Testis (tissue), 3 donors: ENCODE results near the gene SLC35E1. TPM values are rescaled to one million over a fixed set of nuclear protein-coding genes. Genes with fewer than 3 reads are reported as not detected.

Source experiments
- DNase-seq: peaks from one replicate; pipeline ENCODE4 v3.0.0-alpha.2; 2019
- H3K27ac ChIP-seq, 2 donors: fragments of 200-600 bp; sonication (generic); one replicate each; pipeline ENCODE4 v1.5.1; 2019
- H3K27me3 ChIP-seq: fragments of 200-600 bp; sonication (generic); one replicate; pipeline ENCODE4 v1.5.1; 2019
- H3K36me3 ChIP-seq: fragments of 200-600 bp; sonication (generic); one replicate; pipeline ENCODE4 v1.5.1; 2017; ENCODE audit warnings: low read depth; ENCODE audit errors: missing control alignments
- H3K4me1 ChIP-seq: fragments of 200-600 bp; sonication (generic); one replicate; pipeline ENCODE4 v1.5.1; 2019
- H3K4me3 ChIP-seq, 2 donors: fragments of 200-600 bp; sonication (generic); one replicate each; pipeline ENCODE4 v1.5.1; 2017 to 2019
- H3K9me3 ChIP-seq: fragments of 200-600 bp; sonication (generic); one replicate; pipeline ENCODE4 v1.5.1; 2017
- POLR2A ChIP-seq: fragments of 450-650 bp; IDR thresholded peaks from one replicate; pipeline ENCODE4 v1.6.1; 2017; ENCODE audit warnings: antibody characterized with exemption, mild to moderate bottlenecking, moderate library complexity
- WGBS, 2 donors: methylation state at CpG; one replicate each; pipeline ENCODE4 v1.1.5; 2018; 5-methylcytosine and 5-hydroxymethylcytosine counted together
- intact Hi-C: fragments of 100-400 bp; cut with DNase I; formaldehyde crosslinking; loops from one replicate; pipeline ENCODE4 v1.15.1; 2023; ENCODE audit warnings: low total_unique reads
- polyA plus RNA-seq: library from polyadenylated mRNA; stranded (reverse); fragments of 350-450 nt; fragmentation: Illumina TruSeq; extraction: RNeasy Lipid Tissue Mini Kit (QIAGEN cat#74804); gene quantifications from one replicate; pipeline ENCODE4 v1.2.3, GENCODE V29; 2014; ENCODE audit warnings: low read depth, low replicate concordance; ENCODE audit not compliant: insufficient read depth
- total RNA-seq, 2 donors: library from RNA; depleted of rRNA; stranded (reverse); fragments of >200 nt; gene quantifications; one replicate each; pipeline ENCODE4 v1.2.3, GENCODE V29; 2016
- TF ChIP-seq, protein P1 (sequence below), 3 experiments: fragments of 450-650 bp in 2 of 3; fragments of 200-600 bp in 1 of 3; sonication (generic) in 1 of 3; IDR thresholded peaks; one replicate each; pipeline ENCODE4 v1.5.1; 2016 to 2019; ENCODE audit warnings: antibody characterized with exemption in 3 of 3, mild to moderate bottlenecking in 2 of 3, moderate library complexity in 1 of 3

SLC35E1 gene
- total and polyA plus RNA-seq, 3 donors from 2014 or later = 20.3 to 56.3 (median 54.0) TPM

DNA sequence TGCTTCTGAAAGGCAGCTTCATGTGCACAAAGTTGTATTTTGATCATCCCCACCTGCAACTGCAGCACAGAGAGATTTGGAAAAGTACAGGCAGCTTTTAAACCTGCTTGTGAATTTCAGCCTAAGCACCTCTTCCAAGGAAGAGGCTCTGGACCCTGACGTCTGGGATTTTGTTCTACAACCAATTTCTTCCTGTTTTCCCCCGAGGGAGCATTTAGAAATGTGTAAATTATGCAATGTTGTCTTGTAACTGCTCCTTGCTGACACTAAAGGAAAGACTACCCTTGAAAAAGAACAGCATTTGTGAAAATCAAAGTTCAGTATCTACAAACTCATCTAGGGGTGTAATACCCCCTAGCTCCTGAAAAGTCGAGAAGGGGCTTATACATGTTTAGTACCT is 40.4 kb upstream of the SLC35E1 start:
- 41 to 48% methylated on average over 3 of the region's 3 CpGs for WGBS, 2 donors
- H3K27me3 ChIP-seq = no peaks in the 10 kb centered on the region
- no peak for DNase-seq
- no peak for TF ChIP-seq POLR2A
- TF ChIP-seq, protein P1, sequence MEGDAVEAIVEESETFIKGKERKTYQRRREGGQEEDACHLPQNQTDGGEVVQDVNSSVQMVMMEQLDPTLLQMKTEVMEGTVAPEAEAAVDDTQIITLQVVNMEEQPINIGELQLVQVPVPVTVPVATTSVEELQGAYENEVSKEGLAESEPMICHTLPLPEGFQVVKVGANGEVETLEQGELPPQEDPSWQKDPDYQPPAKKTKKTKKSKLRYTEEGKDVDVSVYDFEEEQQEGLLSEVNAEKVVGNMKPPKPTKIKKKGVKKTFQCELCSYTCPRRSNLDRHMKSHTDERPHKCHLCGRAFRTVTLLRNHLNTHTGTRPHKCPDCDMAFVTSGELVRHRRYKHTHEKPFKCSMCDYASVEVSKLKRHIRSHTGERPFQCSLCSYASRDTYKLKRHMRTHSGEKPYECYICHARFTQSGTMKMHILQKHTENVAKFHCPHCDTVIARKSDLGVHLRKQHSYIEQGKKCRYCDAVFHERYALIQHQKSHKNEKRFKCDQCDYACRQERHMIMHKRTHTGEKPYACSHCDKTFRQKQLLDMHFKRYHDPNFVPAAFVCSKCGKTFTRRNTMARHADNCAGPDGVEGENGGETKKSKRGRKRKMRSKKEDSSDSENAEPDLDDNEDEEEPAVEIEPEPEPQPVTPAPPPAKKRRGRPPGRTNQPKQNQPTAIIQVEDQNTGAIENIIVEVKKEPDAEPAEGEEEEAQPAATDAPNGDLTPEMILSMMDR (IDR thresholded peaks at IDR 0.05) = no peak
- H3K27ac ChIP-seq = peak overlapping the region in 1 of 2 donors; percentile 33
- peaks cover 33% of the 10 kb centered on the region for H3K4me1 ChIP-seq
- intact Hi-C loops = no loop called here
- H3K36me3 ChIP-seq = no peaks in the 10 kb centered on the region
- H3K4me3 ChIP-seq = no peak overlapping the region
- H3K9me3 ChIP-seq = no peaks in the 10 kb centered on the region

DNA sequence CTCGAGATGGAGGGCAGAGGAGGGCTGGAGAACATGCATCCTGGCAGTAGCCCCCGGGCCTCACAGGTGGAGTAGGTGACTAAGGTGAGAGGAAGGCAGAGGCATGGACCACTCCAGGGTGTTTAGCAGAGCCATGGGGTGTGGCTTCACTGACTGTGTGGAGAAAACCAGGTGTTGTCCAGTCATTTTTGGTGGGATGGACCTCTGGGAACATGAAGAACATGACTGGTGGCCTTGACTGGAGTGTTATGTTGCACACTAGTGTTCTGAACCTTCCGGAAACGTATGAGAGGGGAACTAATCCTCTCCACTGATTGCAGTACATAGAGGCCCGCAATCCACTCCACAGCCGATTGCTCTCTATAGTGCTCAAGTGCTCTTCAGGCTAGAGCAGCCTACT is 38.9 kb upstream of the SLC35E1 start:
- peaks cover 36% of the 10 kb centered on the region for H3K4me1 ChIP-seq
- intact Hi-C loops = no loop called here
- no peak for TF ChIP-seq POLR2A
- no peaks in the 10 kb centered on the region for H3K36me3 ChIP-seq
- no peak for DNase-seq
- H3K9me3 ChIP-seq = no peaks in the 10 kb centered on the region
- no peaks in the 10 kb centered on the region for H3K27me3 ChIP-seq
- no peak overlapping the region for H3K4me3 ChIP-seq
- WGBS, 2 donors = 81 to 96% methylated on average over 6 of the region's 6 CpGs
- peak overlapping the region in 1 of 2 donors; percentile 23 for H3K27ac ChIP-seq

DNA sequence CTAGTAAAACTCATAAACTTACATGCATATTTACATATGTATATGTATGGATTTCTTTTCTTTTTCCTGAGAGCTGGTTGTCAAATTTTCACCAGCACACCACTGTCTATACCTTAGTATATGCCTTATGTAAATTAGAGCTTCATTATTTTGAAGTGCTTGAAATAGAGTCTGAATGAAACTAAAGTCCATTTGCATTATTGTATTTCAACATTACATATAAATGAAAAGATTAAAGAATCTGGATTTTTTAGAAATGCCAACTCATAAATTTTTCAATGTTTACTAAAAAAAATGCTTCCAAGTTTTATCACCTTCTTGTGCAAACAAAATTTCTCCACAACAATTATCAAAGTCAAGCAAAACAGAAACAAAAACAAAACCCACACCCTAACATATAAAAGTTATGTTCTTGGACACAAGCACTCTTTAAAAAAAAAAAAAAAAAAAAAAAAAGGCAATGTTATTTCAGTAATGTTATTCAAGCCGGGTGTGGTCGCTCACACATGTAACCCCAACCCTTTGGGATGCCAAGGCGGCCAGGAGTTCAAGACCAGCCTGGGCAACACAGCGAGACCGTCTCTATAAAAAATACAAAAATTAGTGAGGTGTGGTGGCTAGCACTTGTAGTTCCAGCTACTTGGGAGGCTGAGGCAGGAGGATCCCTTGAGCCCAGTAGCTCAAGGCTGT is 37.4 kb upstream of the SLC35E1 start:
- TF ChIP-seq, protein P1 (IDR thresholded peaks at IDR 0.05) = no peak
- TF ChIP-seq POLR2A = no peak
- 63 to 80% methylated on average over 5 of the region's 5 CpGs for WGBS, 2 donors
- no peak for DNase-seq
- no peaks in the 10 kb centered on the region for H3K27me3 ChIP-seq
- H3K36me3 ChIP-seq = no peaks in the 10 kb centered on the region
- H3K9me3 ChIP-seq = no peaks in the 10 kb centered on the region
- intact Hi-C loops = no loop called here
- H3K27ac ChIP-seq = no peak overlapping the region
- peaks cover 44% of the 10 kb centered on the region for H3K4me1 ChIP-seq
- no peak overlapping the region for H3K4me3 ChIP-seq

DNA sequence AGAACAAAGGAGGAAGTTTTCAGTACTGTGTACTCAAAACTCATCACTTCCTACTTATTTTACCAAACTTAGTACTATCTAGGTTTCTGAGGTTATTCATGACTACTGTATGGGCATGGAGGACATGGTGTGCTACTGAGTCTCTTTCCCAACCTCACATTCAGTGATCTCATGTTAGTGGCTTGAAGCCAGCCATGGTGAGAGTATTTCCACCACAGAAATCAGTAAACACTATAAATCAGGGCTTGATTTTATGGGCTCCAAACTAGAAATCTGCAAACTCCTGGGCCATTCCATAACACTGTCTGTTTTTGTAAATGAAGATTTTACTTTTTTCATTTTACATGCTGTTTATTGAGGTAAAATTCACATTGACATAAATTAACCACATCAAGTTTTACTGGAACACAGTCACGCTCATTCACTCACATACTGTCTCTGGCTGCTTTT is 36.1 kb upstream of the SLC35E1 start:
- Histone ChIP-seq H3K36me3 (no peaks in the 10 kb centered on the region), H3K4me3 (no peak overlapping the region), H3K27ac (peak overlapping the region in 1 of 2 donors; percentile 66), H3K4me1 (peaks cover 46% of the 10 kb centered on the region), H3K9me3 (no peaks in the 10 kb centered on the region), H3K27me3 (no peaks in the 10 kb centered on the region)
- no peak for TF ChIP-seq POLR2A
- TF ChIP-seq, protein P1 (IDR thresholded peaks at IDR 0.05) = no peak
- DNase-seq = no peak
- WGBS, 2 donors = 73 to 83% methylated on average over 1 of the region's 1 CpG
- intact Hi-C loops = no loop called here

DNA sequence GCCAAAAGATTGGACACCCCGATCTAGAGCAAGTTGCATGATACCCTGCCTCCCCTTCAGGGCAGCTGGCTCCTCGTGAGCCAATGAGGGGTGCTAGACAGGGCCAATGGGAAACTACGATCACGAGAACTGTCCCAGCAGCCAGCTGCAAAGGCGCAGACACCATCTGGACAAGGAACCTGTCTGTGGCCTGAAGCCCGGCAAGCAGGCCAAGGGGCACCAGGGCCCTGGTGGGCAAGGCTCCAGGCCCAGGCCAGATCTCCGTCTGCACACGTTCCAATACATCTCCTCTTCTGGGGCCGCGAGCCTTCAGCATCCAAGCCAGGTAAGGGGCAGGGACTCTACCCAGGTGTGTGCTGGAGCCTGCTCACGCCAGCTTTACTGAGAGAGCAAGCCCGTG is 35.6 kb upstream of the SLC35E1 start:
- Histone ChIP-seq H3K36me3 (no peaks in the 10 kb centered on the region), H3K4me1 (peaks cover 46% of the 10 kb centered on the region), H3K4me3 (no peak overlapping the region), H3K27ac (peak overlapping the region; percentile 31 to 66), H3K27me3 (no peaks in the 10 kb centered on the region), H3K9me3 (no peaks in the 10 kb centered on the region)
- TF ChIP-seq, protein P1 (IDR thresholded peaks at IDR 0.05) = no peak
- no peak for TF ChIP-seq POLR2A
- WGBS, 2 donors = 86 to 87% methylated on average over 12 of the region's 12 CpGs
- DNase-seq = no peak
- intact Hi-C loops = no loop called here
